CD4-positive, alpha-beta memory T cell (primary cell): ENCODE data around the gene TSPAN10. TPM values are rescaled to one million over a fixed set of nuclear protein-coding genes. Genes with fewer than 3 reads are reported as not detected.

Source experiments
- CTCF ChIA-PET: fragments of 350-600 bp; sonication (Branson Sonifier 250); formaldehyde crosslinking; loops from one replicate; lab custom pipeline; 2021; ENCODE audit warnings: inconsistent platforms; ENCODE audit not compliant: partially characterized antibody; lab: Charles Lee
- POLR2A ChIA-PET: fragments of 350-600 bp; sonication (Branson Sonifier 250); formaldehyde crosslinking; loops from one replicate; lab custom pipeline; 2021; ENCODE audit not compliant: partially characterized antibody; lab: Charles Lee
- DNase-seq, 5 donors: peaks; one replicate each; pipeline versions ENCODE4 v3.0.0 to v3.0.0-alpha.2; 2020 to 2022; ENCODE audit warnings: mixed read lengths in 1 of 5
- H3K27ac ChIP-seq: one replicate; pipeline ENCODE4 v1.7.0; 2013; ENCODE audit warnings: low read depth, low read length
- H3K27me3 ChIP-seq: 2 replicates; pipeline ENCODE4 v1.7.0; 2013; ENCODE audit warnings: mild to moderate bottlenecking, low read length, moderate library complexity; ENCODE audit not compliant: insufficient read depth
- H3K36me3 ChIP-seq: 2 replicates; pipeline ENCODE4 v1.7.0; 2013; ENCODE audit warnings: mild to moderate bottlenecking, low read length, moderate library complexity; ENCODE audit not compliant: insufficient read depth
- H3K4me1 ChIP-seq: 2 replicates; pipeline ENCODE4 v1.7.0; 2013; ENCODE audit warnings: mild to moderate bottlenecking, low read length, moderate library complexity; ENCODE audit not compliant: insufficient read depth
- H3K4me3 ChIP-seq, 2 donors: one replicate each; pipeline ENCODE4 v1.7.0; 2013; ENCODE audit warnings: low read length in 2 of 2, mild to moderate bottlenecking in 1 of 2
- H3K9me3 ChIP-seq, 2 donors: one replicate each; pipeline ENCODE4 v1.7.0; 2013; ENCODE audit warnings: low read length in 2 of 2, control low read depth in 1 of 2; ENCODE audit not compliant: control insufficient read depth in 1 of 2
- H3K27ac Mint-ChIP-seq, 7 donors: one replicate each; pipeline ENCODE4 v1.8.0; 2020 to 2021; ENCODE audit warnings: mixed read lengths in 7 of 7, mild to moderate bottlenecking in 6 of 7, inconsistent platforms in 3 of 7, moderate library complexity in 3 of 7
- H3K27me3 Mint-ChIP-seq, 2 donors: one replicate each; pipeline ENCODE4 v1.8.0; 2020 to 2021; ENCODE audit warnings: mixed read lengths in 2 of 2
- H3K36me3 Mint-ChIP-seq, 2 donors: one replicate each; pipeline ENCODE4 v1.8.0; 2020 to 2021; ENCODE audit warnings: mixed read lengths in 2 of 2, inconsistent platforms in 1 of 2, mild to moderate bottlenecking in 1 of 2
- H3K4me1 Mint-ChIP-seq, 4 donors: one replicate each; pipeline ENCODE4 v1.8.0; 2020 to 2021; ENCODE audit warnings: mixed read lengths in 4 of 4, mild to moderate bottlenecking in 1 of 4
- H3K4me3 Mint-ChIP-seq, 8 donors: one replicate each; pipeline ENCODE4 v1.8.0; 2020 to 2021; ENCODE audit warnings: mixed read lengths in 8 of 8, mild to moderate bottlenecking in 7 of 8, moderate library complexity in 6 of 8, inconsistent platforms in 3 of 8
- H3K9me3 Mint-ChIP-seq, 8 donors: one replicate each; pipeline ENCODE4 v1.8.0; 2020 to 2021; ENCODE audit warnings: mixed read lengths in 8 of 8, mild to moderate bottlenecking in 5 of 8, inconsistent platforms in 3 of 8, moderate library complexity in 1 of 8
- intact Hi-C: fragments of 100-400 bp; cut with micrococcal nuclease; formaldehyde crosslinking; loops from one replicate; pipeline ENCODE4 v1.15.1; 2023
- polyA plus RNA-seq, 2 donors: library from polyadenylated mRNA; unstranded; fragments of 300-500 nt; fragmentation: Illumina TruSeq; gene quantifications; one replicate each; pipeline ENCODE4 v1.2.3, GENCODE V29; 2021
- total RNA-seq, 2 experiments: library from RNA; stranded (reverse); gene quantifications; one replicate each; pipeline ENCODE4 v1.2.3, GENCODE V29; 2021

Gene TSPAN10
- total and polyA plus RNA-seq, 4 experiments from 2014 or later = 0.10 to 1.2 (median 0.65) TPM

- ChIA-PET POLR2A (no interaction called here), CTCF (no interaction called here)
- no peak for DNase-seq
- peaks cover 0 to 7% of the 10 kb centered on the region in 2 donors for H3K36me3 Mint-ChIP-seq
- no peaks in the 10 kb centered on the region for H3K27me3 Mint-ChIP-seq
- Histone ChIP-seq H3K36me3 (no peaks in the 10 kb centered on the region), H3K27ac (no peak overlapping the region), H3K9me3 (no peaks in the 10 kb centered on the region), H3K4me1 (peaks cover 34% of the 10 kb centered on the region), H3K4me3 (peak overlapping the region in 1 of 2 donors; percentile 68), H3K27me3 (no peaks in the 10 kb centered on the region)
- H3K27ac Mint-ChIP-seq = peak overlapping the region in 6 of 7 donors; percentile 47 to 97 (median 95)
- intact Hi-C loops = no loop called here
- peaks cover 9 to 31% (median 18%) of the 10 kb centered on the region in 4 donors for H3K4me1 Mint-ChIP-seq
- peak overlapping the region; percentile 92 to 97 (median 95) for H3K4me3 Mint-ChIP-seq
- H3K9me3 Mint-ChIP-seq = no peaks in the 10 kb centered on the region
Measured at GRCh38 chr17:81635431-81635830, 1.6 kb upstream of the TSPAN10 start.

- ChIA-PET CTCF (no interaction called here), POLR2A (interaction anchor here (1.6 kb wide), 1 partner anchor 27 kb away, joined by 10 read pairs; no protein-coding TSS in a partner anchor)
- no peak for DNase-seq
- intact Hi-C loops = no loop called here
- peaks cover 0 to 7% of the 10 kb centered on the region in 2 donors for H3K36me3 Mint-ChIP-seq
- peak overlapping the region; percentile 92 to 97 (median 95) for H3K4me3 Mint-ChIP-seq
- peak overlapping the region; percentile 65 for H3K27ac ChIP-seq
- no peaks in the 10 kb centered on the region for H3K27me3 Mint-ChIP-seq
- H3K4me1 ChIP-seq = peaks cover 34% of the 10 kb centered on the region
- peaks cover 9 to 31% (median 18%) of the 10 kb centered on the region in 4 donors for H3K4me1 Mint-ChIP-seq
- H3K9me3 ChIP-seq = no peaks in the 10 kb centered on the region
- H3K27me3 ChIP-seq = no peaks in the 10 kb centered on the region
- H3K36me3 ChIP-seq = no peaks in the 10 kb centered on the region
- peak overlapping the region; percentile 68 to 76 for H3K4me3 ChIP-seq
- peak overlapping the region; percentile 85 to 97 (median 95) for H3K27ac Mint-ChIP-seq
- H3K9me3 Mint-ChIP-seq = no peaks in the 10 kb centered on the region
Measured at GRCh38 chr17:81635973-81636504, 957 bp upstream of the TSPAN10 start.

- intact Hi-C loops = no loop called here
- CTCF ChIA-PET = interaction anchor here (1.2 kb wide), 1 partner anchor 31 kb away, joined by 3 read pairs; no protein-coding TSS in a partner anchor
Measured at GRCh38 chr17:81638683-81639082, 1.7 kb downstream of the TSPAN10 start.

GRCh38 chr17:81640011-81640410 is 3.0 kb downstream of the TSPAN10 start:
- H3K9me3 ChIP-seq = no peaks in the 10 kb centered on the region
- CTCF ChIA-PET = interaction anchor here (1.2 kb wide), 1 partner anchor 29 kb away, joined by 3 read pairs; no protein-coding TSS in a partner anchor
- no peak for DNase-seq
- Mint-ChIP-seq H3K4me1 (peaks cover 5 to 12% (median 12%) of the 10 kb centered on the region in 4 donors), H3K4me3 (no peak overlapping the region), H3K36me3 (peaks cover 0 to 2% of the 10 kb centered on the region in 2 donors), H3K27ac (peak overlapping the region in 2 of 7 donors; percentile 31 to 39), H3K9me3 (no peaks in the 10 kb centered on the region), H3K27me3 (peaks cover 0 to 1% of the 10 kb centered on the region in 2 donors)
- no peak overlapping the region for H3K4me3 ChIP-seq
- H3K27ac ChIP-seq = no peak overlapping the region
- intact Hi-C loops = no loop called here
- no peaks in the 10 kb centered on the region for H3K27me3 ChIP-seq
- peaks cover 14% of the 10 kb centered on the region for H3K4me1 ChIP-seq
- no peaks in the 10 kb centered on the region for H3K36me3 ChIP-seq
- POLR2A ChIA-PET = no interaction called here

More at GRCh38 chr17:81638683-81639082, 1.7 kb downstream of the TSPAN10 start:
- Histone ChIP-seq H3K4me3 (no peak overlapping the region), H3K27me3 (no peaks in the 10 kb centered on the region), H3K9me3 (no peaks in the 10 kb centered on the region), H3K4me1 (peaks cover 27% of the 10 kb centered on the region), H3K36me3 (no peaks in the 10 kb centered on the region), H3K27ac (no peak overlapping the region)
- Mint-ChIP-seq H3K4me1 (peaks cover 5 to 19% (median 12%) of the 10 kb centered on the region in 4 donors), H3K4me3 (peak overlapping the region in 7 of 8 donors; percentile 11 to 69 (median 45)), H3K27me3 (no peaks in the 10 kb centered on the region), H3K36me3 (peaks cover 0 to 2% of the 10 kb centered on the region in 2 donors), H3K9me3 (no peaks in the 10 kb centered on the region), H3K27ac (peak overlapping the region in 1 of 7 donors; percentile 6)
- no peak for DNase-seq
- POLR2A ChIA-PET = interaction anchor here (1.6 kb wide), 1 partner anchor 27 kb away, joined by 3 read pairs; no protein-coding TSS in a partner anchor

GRCh38 chr17:81641825-81642489 is 5.0 kb downstream of the TSPAN10 start:
- no peaks in the 10 kb centered on the region for H3K27me3 ChIP-seq
- no peaks in the 10 kb centered on the region for H3K4me1 ChIP-seq
- H3K36me3 ChIP-seq = no peaks in the 10 kb centered on the region
- Mint-ChIP-seq H3K27ac (no peak overlapping the region), H3K27me3 (peaks cover 1 to 2% of the 10 kb centered on the region in 2 donors), H3K4me1 (peaks cover 0 to 3% (median 0%) of the 10 kb centered on the region in 4 donors), H3K36me3 (no peaks in the 10 kb centered on the region), H3K9me3 (no peaks in the 10 kb centered on the region), H3K4me3 (no peak overlapping the region)
- ChIA-PET CTCF (no interaction called here), POLR2A (no interaction called here)
- no peak overlapping the region for H3K4me3 ChIP-seq
- no peaks in the 10 kb centered on the region for H3K9me3 ChIP-seq
- intact Hi-C loops = no loop called here
- no peak overlapping the region for H3K27ac ChIP-seq
- no peak for DNase-seq

- Histone ChIP-seq H3K4me3 (no peak overlapping the region), H3K36me3 (no peaks in the 10 kb centered on the region), H3K9me3 (no peaks in the 10 kb centered on the region), H3K4me1 (no peaks in the 10 kb centered on the region), H3K27ac (no peak overlapping the region), H3K27me3 (no peaks in the 10 kb centered on the region)
- Mint-ChIP-seq H3K9me3 (peaks cover 0 to 4% (median 0%) of the 10 kb centered on the region in 8 donors), H3K4me3 (no peak overlapping the region), H3K36me3 (no peaks in the 10 kb centered on the region), H3K27me3 (peaks cover 6 to 11% of the 10 kb centered on the region in 2 donors), H3K27ac (no peak overlapping the region), H3K4me1 (no peaks in the 10 kb centered on the region)
- ChIA-PET POLR2A (no interaction called here), CTCF (no interaction called here)
- no peak for DNase-seq
- intact Hi-C loops = no loop called here
Measured at GRCh38 chr17:81644496-81644895, 7.5 kb downstream of the TSPAN10 start.
